HG03060 (cell line): ENCODE results near the gene DDX39B.
A peak's percentile ranks its signal among the peaks of the same experiment; 100 is the strongest.
"Not testable (repeated sequence)": the region's sequence is repeated elsewhere in the genome, so short reads cannot be mapped to it uniquely, and the experiment has no call there.

Experiments used
- ATAC-seq: cut with Tn5 transposase; IDR thresholded peaks from one replicate; pipeline ENCODE4 v1.9.1; 2021; ENCODE audit warnings: low read depth, moderate number of reproducible peaks; ENCODE audit not compliant: unreplicated experiment

DDX39B gene

GRCh38 chr6:31551371-31551770 lies 9.6 kb upstream of the DDX39B start:
- ATAC-seq = not testable (repeated sequence)

DNA sequence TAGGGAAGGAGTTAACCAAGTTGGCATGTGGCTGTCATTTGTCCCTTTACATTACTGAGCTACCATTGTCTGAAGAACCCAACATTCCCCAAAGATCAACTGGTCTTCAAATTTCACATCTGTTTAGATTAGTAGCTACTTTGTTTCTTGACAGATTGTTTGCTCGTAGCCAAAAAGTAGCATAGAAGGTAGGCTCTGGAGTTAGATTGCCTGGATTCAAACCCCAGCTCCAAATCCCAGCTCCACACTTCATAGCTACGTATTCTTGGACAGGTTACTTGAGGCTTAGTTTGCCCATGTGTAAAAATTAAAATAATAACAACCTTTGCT lies 6.7 kb upstream of the DDX39B start:
- no peak for ATAC-seq

DNA sequence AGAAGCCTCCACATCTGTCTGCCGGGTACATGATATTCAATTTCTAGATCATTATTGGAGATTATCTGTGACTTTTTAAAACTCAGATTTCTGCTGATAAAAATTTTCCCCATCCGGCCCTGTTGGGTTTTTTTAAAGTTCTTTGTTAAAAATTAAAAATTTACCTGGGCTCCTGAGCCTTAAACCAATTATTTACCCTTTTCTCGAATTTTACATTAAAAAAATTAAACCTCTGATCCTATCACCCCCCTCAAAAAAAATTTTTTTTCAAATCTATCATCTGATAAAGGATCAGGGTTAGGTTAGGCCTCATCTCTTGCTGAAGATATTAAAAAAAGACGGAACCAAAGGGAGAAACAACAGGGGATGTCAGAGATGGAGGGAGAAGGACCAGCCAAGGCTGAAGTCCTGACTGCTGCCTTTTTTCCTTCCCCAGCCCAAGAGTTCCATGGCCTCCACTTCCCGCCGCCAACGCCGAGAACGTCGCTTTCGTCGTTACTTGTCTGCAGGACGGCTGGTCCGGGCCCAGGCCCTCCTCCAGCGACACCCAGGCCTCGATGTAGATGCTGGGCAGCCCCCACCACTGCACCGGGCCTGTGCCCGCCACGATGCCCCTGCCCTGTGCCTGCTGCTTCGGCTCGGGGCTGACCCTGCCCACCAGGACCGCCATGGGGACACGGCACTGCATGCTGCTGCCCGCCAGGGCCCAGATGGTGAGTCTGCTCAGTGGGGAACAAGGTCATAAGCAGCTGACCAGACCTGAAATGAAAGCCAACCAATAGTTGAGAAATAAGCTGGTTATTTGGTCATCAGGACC lies 6.1 kb upstream of the DDX39B start:
- ATAC-seq = no peak

- ATAC-seq = no peak
Observed at GRCh38 chr6:31546958-31547726, 5.3 kb upstream of the DDX39B start, which contains the start of gene NFKBIL1. Gene NFKBIL1, plus strand, starts transcription at chr6:31547608. Its CDS starts 87 bp downstream, at chr6:31547695.

- ATAC-seq = no peak
Observed at GRCh38 chr6:31546339-31546957, 4.6 kb upstream of the DDX39B start, which contains the start of gene ATP6V1G2. Gene ATP6V1G2, minus strand, starts transcription at chr6:31546608. Its CDS starts 49 bp downstream, at chr6:31546559.

DNA sequence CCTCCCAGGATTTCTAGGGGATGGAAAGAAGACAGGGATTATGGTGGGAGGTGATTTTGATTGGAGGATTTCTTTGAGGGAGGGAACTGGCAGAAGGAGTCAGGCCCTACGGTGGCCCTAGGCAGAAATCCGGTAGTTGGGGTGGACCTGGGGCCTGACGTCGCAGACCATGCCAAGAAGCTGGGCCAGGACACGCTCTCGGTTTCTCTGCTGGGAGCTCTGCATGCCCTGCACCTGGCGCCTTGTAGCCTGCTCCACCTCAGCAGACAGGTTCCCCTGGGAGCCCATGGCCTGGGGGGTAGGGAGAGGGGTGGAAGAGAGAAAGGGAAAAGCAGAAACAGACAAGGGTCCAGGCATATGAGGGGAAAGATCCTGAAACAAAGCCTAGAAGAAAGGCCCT lies 3.5 kb upstream of the DDX39B start:
- no peak for ATAC-seq

GRCh38 chr6:31544676-31545075 lies 2.9 kb upstream of the DDX39B start:
- ATAC-seq = no peak

DNA sequence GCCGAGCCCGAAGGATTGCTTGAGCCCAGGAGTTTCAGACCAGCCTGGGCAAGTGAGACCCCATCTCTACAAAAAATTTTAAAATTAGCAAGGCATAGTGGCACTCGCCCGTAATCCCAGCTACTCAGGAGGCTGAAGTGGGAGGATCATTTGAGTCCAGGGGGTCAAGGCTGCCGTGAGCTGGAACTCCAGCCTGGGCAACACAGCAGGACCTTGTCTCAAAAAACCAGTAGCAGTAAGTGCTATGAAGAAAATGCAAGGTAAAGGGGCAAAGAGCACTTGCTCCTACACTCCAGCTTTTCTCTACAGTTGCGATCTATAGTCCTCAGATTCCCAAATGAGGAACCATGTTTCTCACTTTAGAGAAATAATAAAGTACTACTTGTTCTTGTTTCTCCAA lies 1.8 kb upstream of the DDX39B start:
- ATAC-seq = no peak

- peak; percentile 4 for ATAC-seq
Observed at GRCh38 chr6:31541059-31541657, 645 bp downstream of the DDX39B start.

- no peak for ATAC-seq
Observed at GRCh38 chr6:31540640-31541039, 1.2 kb downstream of the DDX39B start.

GRCh38 chr6:31538805-31539400 lies 2.9 kb downstream of the DDX39B start:
- ATAC-seq = no peak

- no peak for ATAC-seq
Observed at GRCh38 chr6:31535538-31536324, 6.1 kb downstream of the DDX39B start.

- no peak for ATAC-seq
Observed at GRCh38 chr6:31534521-31535040, 7.2 kb downstream of the DDX39B start.

DNA sequence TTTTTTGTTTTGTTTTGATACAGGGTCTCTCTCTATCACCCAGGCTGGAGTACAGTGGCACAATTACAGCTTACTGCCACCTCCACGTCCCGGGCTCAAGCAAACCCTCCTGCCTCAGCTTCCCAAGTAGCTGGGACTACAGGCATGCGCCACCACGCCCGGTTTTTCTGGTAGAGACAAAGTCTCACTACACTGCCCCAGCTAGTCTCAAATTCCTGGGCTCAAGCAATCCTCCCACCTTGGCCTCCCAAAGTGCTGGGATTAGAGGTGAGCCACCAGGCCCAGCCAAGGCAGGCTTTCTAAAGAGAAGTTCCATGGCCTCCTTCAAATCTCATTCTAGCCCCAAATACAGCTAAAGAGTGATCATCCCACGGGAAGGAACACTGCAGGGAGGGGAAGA lies 7.8 kb downstream of the DDX39B start:
- no peak for ATAC-seq

DNA sequence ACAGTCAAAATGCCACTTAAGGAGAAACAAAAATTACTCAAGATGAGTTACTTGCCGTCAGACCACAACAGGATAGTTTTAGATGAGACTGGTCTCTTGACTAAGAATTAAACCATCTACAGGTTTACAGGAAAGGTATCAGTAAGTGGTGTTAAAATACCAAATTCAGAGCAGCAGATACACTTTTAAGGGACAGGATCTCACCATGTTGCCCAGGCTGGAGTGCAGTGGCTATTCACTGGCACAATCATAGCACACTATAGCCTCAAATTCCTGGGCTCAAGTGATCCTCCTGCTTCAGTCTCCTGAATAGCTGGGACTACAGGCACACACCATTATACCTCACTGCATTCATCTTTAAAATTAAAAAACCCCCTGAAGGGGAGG lies 8.4 kb downstream of the DDX39B start:
- ATAC-seq = no peak

DNA sequence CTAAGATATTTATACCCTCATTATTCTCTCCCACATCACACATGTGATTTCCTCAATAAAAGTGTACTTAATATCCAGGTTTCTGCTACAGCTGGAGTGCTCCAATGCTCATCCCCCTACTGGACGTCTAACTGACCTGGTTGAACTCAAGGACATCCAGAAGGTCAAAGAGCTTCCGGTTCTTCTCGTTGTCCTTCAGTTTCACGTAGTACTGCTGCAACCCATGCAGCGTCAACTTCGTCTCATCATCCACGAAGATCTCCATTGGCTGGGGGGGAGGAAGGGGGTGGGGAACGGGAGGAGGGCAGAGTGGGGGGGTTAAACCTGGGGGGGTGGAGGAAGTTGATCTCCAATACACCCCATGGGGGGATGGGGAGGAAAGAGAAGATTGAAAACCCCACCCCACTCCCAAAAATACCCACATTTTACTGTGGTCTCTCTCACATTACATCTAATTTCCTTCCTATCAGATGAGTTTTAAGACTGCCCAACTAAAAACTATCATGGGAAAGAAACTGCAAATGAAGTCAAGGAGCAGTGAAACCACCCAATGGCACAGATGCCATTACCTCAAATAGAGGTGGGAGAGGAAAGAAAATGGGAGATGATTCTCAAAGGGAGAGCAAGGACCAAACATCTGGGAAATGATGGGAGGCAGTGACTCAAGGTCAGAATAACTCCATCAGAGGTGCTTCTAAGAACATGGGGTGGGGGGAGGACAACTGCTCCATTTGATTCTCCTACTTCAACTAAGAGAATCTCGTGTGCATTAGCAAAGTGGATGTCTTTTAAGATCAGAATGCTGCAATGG lies 9.0 kb downstream of the DDX39B start:
- ATAC-seq = no peak

GRCh38 chr6:31531771-31532643 lies 9.8 kb downstream of the DDX39B start:
- ATAC-seq = no peak

DNA sequence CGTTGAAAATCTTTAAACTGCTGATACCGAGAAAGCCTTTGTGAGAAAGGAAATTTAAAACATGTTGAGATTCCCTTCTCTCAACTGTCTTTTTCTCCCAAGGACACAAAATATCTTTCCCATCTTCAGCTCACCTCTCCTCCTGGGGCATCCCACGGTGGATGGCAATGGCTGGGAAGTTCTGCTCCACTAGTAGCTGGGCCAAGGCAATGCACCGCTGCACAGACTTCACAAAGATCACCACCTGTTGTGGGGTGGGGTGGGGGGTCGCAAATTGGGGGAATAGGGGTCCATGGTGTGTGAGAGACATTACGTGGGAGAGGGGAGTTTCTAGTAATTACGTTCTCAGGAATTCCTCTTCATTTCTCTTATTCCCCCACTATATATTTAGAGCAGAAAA lies 10.6 kb downstream of the DDX39B start:
- no peak for ATAC-seq
